Measurements from ENCODE around the gene TNFRSF25. TPM values are rescaled to one million over a fixed set of nuclear protein-coding genes. Genes with fewer than 3 reads are reported as not detected.

TNFRSF25 gene
- total RNA-seq, 1 experiment from 2014 or later = 19.4 TPM

DNA sequence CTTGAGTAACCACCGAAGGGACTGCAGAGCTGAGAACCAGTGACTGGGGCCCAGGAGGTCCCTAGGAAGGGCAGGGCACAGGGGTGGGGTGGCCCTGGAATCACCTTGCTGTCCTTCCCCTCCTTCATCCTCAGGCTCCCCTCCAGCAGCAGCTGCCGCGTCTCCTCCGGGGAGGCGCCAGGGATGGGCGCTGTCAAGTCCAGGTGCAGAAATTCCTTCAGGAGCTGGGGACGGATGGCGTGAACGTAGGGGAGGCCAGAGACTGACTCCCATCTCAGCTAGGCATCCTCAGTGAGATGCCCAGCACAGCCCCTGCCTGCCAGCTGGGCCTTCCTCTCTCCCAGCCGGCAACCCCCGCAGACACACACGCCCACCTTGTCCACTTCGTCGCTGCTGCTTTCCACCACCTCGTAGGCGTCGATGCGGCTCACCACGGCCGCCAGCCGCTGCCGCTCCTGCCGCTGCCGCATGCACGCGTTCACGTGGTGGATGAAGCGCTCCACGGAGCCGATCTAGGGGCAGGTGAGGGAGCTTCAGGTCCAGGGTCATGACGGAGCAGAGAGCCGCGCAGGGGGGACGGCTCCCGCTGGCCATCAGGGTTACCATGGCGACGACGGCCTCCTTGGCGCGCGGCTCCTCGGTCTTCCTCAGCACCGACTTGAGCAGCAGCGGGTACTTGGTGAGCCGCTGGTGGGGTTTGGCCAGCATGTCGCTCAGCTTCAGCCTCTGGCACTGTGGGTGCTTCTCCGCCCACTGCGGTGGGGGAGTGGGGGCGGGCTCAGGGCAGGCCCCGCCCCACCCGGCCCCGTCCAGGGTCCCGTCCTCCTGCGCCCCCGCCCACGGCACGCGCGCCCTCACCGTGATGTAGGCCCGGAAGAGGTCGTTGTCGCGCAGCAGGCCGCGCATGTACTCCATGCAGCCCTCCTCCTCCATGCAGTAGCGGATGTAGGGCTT lies 4.4 kb upstream of the TNFRSF25 start:
- no peak overlapping the region for H3K4me2 ChIP-seq (ENCODE audit: insufficient read depth, insufficient read length, low read length)
- no peaks in the 10 kb centered on the region; the same call in 1 of the 2 replicates for H3K4me1 ChIP-seq (ENCODE audit: insufficient read depth, low read length)
- no peak overlapping the region for H2AFZ ChIP-seq (ENCODE audit: low read length)
- no peak overlapping the region for H3K27ac ChIP-seq (ENCODE audit: insufficient read length, low read depth, low read length)
- H4K20me1 ChIP-seq (ENCODE audit: control insufficient read depth, insufficient read depth, insufficient read length) = no peaks in the 10 kb centered on the region
- no peak overlapping the region for H3K4ac ChIP-seq (ENCODE audit: low read depth, low read length)
- no peak overlapping the region for H2BK120ac ChIP-seq (ENCODE audit: low read depth, low read length, poor library complexity, severe bottlenecking)
- H3K9ac ChIP-seq (ENCODE audit: extremely low read depth, insufficient read length, low read length) = no peak overlapping the region
- H3K79me1 ChIP-seq (ENCODE audit: insufficient read depth, low read depth, low read length, poor library complexity, severe bottlenecking) = no peaks in the 10 kb centered on the region
- Mint-ChIP-seq H3K9me3 (no peaks in the 10 kb centered on the region), H3K36me3 (ENCODE audit: insufficient read depth in 1 of 3, low read depth in 3 of 3) (peaks cover 19 to 51% (median 43%) of the 10 kb centered on the region in 3 experiments; a peak in 6 of 7 replicates), H3K27ac (no peak overlapping the region), H3K27me3 (ENCODE audit: low read depth) (no peaks in the 10 kb centered on the region), H3K4me1 (peaks cover 5 to 28% of the 10 kb centered on the region in 2 experiments), H3K4me3 (no peak overlapping the region)
- no peak overlapping the region for H2BK12ac ChIP-seq (ENCODE audit: insufficient read length, low read depth, low read length)
- no peak overlapping the region for H3K18ac ChIP-seq (ENCODE audit: insufficient read length, low read depth, low read length)
- no peak overlapping the region for H4K91ac ChIP-seq (ENCODE audit: insufficient read length, low read depth, low read length)
- H2BK5ac ChIP-seq (ENCODE audit: insufficient read length, low read length) = no peak overlapping the region
- no peak overlapping the region for H3K14ac ChIP-seq (ENCODE audit: insufficient read depth, low read length)
- no peak overlapping the region for H4K8ac ChIP-seq (replicated peaks; ENCODE audit: insufficient read length, low read depth, low read length)
- no peak overlapping the region for H3K56ac ChIP-seq (ENCODE audit: insufficient read length, low read depth, low read length)
- no peak overlapping the region for H3K23ac ChIP-seq (ENCODE audit: insufficient read length, low read depth, low read length)
- no peak overlapping the region for H2BK15ac ChIP-seq (ENCODE audit: low read depth, low read length)
- H2BK20ac ChIP-seq (ENCODE audit: low read depth, low read length, poor library complexity, severe bottlenecking) = no peak overlapping the region
- no peak overlapping the region for H4K5ac ChIP-seq (ENCODE audit: insufficient read length, low read depth, low read length)
- no peaks in the 10 kb centered on the region for H3K79me2 ChIP-seq (ENCODE audit: insufficient read depth, low read length)
- WGBS (ENCODE audit: extremely low coverage, insufficient read length, low lambda C conversion rate) = no CpG with 5 or more reads among the region's 67 CpGs
- no peaks in the 10 kb centered on the region for H3K23me2 ChIP-seq (ENCODE audit: insufficient read length, low read depth, low read length, poor library complexity, severe bottlenecking)
- no peaks in the 10 kb centered on the region for H3K9me3 ChIP-seq (ENCODE audit: control insufficient read depth, low read depth, low read length)
- H2AK5ac ChIP-seq (ENCODE audit: insufficient read length, low read length) = no peak overlapping the region
- DNase-seq = peak; percentile 65
- H3K27me3 ChIP-seq (ENCODE audit: insufficient read depth, low read length) = no peaks in the 10 kb centered on the region
- H3T11ph ChIP-seq (ENCODE audit: low read length) = no peak overlapping the region
- TF ChIP-seq, protein P1, sequence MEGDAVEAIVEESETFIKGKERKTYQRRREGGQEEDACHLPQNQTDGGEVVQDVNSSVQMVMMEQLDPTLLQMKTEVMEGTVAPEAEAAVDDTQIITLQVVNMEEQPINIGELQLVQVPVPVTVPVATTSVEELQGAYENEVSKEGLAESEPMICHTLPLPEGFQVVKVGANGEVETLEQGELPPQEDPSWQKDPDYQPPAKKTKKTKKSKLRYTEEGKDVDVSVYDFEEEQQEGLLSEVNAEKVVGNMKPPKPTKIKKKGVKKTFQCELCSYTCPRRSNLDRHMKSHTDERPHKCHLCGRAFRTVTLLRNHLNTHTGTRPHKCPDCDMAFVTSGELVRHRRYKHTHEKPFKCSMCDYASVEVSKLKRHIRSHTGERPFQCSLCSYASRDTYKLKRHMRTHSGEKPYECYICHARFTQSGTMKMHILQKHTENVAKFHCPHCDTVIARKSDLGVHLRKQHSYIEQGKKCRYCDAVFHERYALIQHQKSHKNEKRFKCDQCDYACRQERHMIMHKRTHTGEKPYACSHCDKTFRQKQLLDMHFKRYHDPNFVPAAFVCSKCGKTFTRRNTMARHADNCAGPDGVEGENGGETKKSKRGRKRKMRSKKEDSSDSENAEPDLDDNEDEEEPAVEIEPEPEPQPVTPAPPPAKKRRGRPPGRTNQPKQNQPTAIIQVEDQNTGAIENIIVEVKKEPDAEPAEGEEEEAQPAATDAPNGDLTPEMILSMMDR (conservative IDR thresholded peaks at IDR 0.05) = no peak

Data from H9 (cell line).